RWPE2 (cell line): Measurements from ENCODE around the gene RSRC1.
"Not testable (repeated sequence)": the region's sequence is repeated elsewhere in the genome, so short reads cannot be mapped to it uniquely, and the experiment has no call there.

ENCODE experiments used
- ATAC-seq: fragments of 200-7000 bp; cut with Tn5 transposase; 3 replicates; pipeline ENCODE4 v1.9.1; 2021; ENCODE audit warnings: low read depth
- DNase-seq: peaks from one replicate; pipeline ENCODE4 v3.0.0-alpha.2; 2020; ENCODE audit warnings: low spot score
- H3K27ac ChIP-seq: fragments of 450-650 bp; 2 replicates; pipeline ENCODE4 v1.5.1; 2017; ENCODE audit warnings: mild to moderate bottlenecking; ENCODE audit not compliant: poor library complexity, severe bottlenecking
- H3K27me3 ChIP-seq: fragments of 250-450 bp; sonication (Bioruptor Pico); 2 replicates; pipeline ENCODE4 v1.5.1; 2021; ENCODE audit warnings: mild to moderate bottlenecking, moderate library complexity; ENCODE audit not compliant: insufficient read depth, poor library complexity, severe bottlenecking
- H3K36me3 ChIP-seq: fragments of 250-450 bp; sonication (Bioruptor Pico); 2 replicates; pipeline ENCODE4 v1.5.1; 2020; ENCODE audit warnings: low read depth, mild to moderate bottlenecking, moderate library complexity
- H3K4me1 ChIP-seq: fragments of 250-450 bp; sonication (Bioruptor Pico); 2 replicates; pipeline ENCODE4 v1.5.1; 2021; ENCODE audit warnings: mild to moderate bottlenecking, moderate library complexity; ENCODE audit not compliant: insufficient read depth, poor library complexity, severe bottlenecking
- H3K4me3 ChIP-seq: fragments of 250-450 bp; sonication (Bioruptor Pico); 2 replicates; pipeline ENCODE4 v1.5.1; 2021; ENCODE audit warnings: mild to moderate bottlenecking, moderate library complexity; ENCODE audit not compliant: severe bottlenecking
- H3K9me3 ChIP-seq: fragments of 250-450 bp; sonication (Bioruptor Pico); 2 replicates; pipeline ENCODE4 v1.5.1; 2021; ENCODE audit warnings: mild to moderate bottlenecking, moderate library complexity; ENCODE audit not compliant: severe bottlenecking
- TF ChIP-seq, protein P1 (sequence below): fragments of 450-650 bp; IDR thresholded peaks from one replicate; pipeline ENCODE4 v1.5.1; 2017; ENCODE audit warnings: mild to moderate bottlenecking, moderate library complexity; ENCODE audit not compliant: poor library complexity, severe bottlenecking

RSRC1 gene, protein sequence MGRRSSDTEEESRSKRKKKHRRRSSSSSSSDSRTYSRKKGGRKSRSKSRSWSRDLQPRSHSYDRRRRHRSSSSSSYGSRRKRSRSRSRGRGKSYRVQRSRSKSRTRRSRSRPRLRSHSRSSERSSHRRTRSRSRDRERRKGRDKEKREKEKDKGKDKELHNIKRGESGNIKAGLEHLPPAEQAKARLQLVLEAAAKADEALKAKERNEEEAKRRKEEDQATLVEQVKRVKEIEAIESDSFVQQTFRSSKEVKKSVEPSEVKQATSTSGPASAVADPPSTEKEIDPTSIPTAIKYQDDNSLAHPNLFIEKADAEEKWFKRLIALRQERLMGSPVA

GRCh38 chr3:158109804-158110657 lies at the start of gene RSRC1:
Gene RSRC1 (plus strand): TSS chr3:158110089. CDS start chr3:158122105, 12,016 bp downstream.
- peaks cover 3% of the 10 kb centered on the region for H3K4me1 ChIP-seq
- ATAC-seq = peak; percentile 81
- peak within 1 kb of the TSS; percentile 78 for H3K4me3 ChIP-seq
- H3K27ac ChIP-seq = peak within 1 kb of the TSS; percentile 32
- H3K27me3 ChIP-seq = peaks cover 43% of the 10 kb centered on the region
- TF ChIP-seq, protein P1, sequence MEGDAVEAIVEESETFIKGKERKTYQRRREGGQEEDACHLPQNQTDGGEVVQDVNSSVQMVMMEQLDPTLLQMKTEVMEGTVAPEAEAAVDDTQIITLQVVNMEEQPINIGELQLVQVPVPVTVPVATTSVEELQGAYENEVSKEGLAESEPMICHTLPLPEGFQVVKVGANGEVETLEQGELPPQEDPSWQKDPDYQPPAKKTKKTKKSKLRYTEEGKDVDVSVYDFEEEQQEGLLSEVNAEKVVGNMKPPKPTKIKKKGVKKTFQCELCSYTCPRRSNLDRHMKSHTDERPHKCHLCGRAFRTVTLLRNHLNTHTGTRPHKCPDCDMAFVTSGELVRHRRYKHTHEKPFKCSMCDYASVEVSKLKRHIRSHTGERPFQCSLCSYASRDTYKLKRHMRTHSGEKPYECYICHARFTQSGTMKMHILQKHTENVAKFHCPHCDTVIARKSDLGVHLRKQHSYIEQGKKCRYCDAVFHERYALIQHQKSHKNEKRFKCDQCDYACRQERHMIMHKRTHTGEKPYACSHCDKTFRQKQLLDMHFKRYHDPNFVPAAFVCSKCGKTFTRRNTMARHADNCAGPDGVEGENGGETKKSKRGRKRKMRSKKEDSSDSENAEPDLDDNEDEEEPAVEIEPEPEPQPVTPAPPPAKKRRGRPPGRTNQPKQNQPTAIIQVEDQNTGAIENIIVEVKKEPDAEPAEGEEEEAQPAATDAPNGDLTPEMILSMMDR = no peak
- DNase-seq = peak; percentile 87
- no peaks in the 10 kb centered on the region for H3K9me3 ChIP-seq
- H3K36me3 ChIP-seq = no peaks in the 10 kb centered on the region

GRCh38 chr3:158065574-158065973 lies 44.3 kb upstream of the RSRC1 start:
- H3K27me3 ChIP-seq = peaks cover 23% of the 10 kb centered on the region
- H3K27ac ChIP-seq, H3K4me1 ChIP-seq, ATAC-seq, DNase-seq, H3K36me3 ChIP-seq, H3K4me3 ChIP-seq, H3K9me3 ChIP-seq: not testable (repeated sequence)

- no peaks in the 10 kb centered on the region for H3K4me1 ChIP-seq
- no peak overlapping the region for H3K27ac ChIP-seq
- no peak overlapping the region for H3K4me3 ChIP-seq
- TF ChIP-seq, protein P1 = no peak
- ATAC-seq = no peak
- DNase-seq = no peak
- H3K36me3 ChIP-seq = no peaks in the 10 kb centered on the region
- no peaks in the 10 kb centered on the region for H3K9me3 ChIP-seq
- no peaks in the 10 kb centered on the region for H3K27me3 ChIP-seq
Measured at GRCh38 chr3:158072790-158073189, 37.1 kb upstream of the RSRC1 start.

- Histone ChIP-seq H3K4me1 (no peaks in the 10 kb centered on the region), H3K9me3 (no peaks in the 10 kb centered on the region), H3K27ac (no peak overlapping the region), H3K27me3 (peaks cover 7% of the 10 kb centered on the region), H3K4me3 (no peak overlapping the region), H3K36me3 (no peaks in the 10 kb centered on the region)
- TF ChIP-seq, protein P1 = no peak
- no peak for ATAC-seq
- no peak for DNase-seq
Measured at GRCh38 chr3:158074591-158074990, 35.3 kb upstream of the RSRC1 start.

DNA sequence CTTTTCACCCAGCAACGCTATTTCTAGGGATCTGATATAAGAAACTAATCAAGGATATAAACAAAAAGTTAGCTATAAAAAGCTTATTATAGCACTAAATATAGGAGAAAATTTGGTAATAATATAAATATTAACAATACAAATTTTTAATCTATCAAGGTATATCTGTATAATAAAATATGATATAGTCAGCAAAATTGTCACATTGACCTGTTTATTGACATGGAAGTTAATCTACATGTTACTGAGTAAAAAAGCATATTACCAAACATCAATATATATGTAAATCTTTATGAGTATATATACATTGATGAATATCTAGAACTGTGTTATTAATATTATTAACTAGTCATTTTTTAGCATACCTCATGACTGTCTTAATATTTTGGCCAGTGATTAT lies 30.3 kb upstream of the RSRC1 start:
- H3K36me3 ChIP-seq = no peaks in the 10 kb centered on the region
- no peak for DNase-seq
- no peak overlapping the region for H3K4me3 ChIP-seq
- TF ChIP-seq, protein P1 = no peak
- peaks cover 15% of the 10 kb centered on the region for H3K27me3 ChIP-seq
- no peaks in the 10 kb centered on the region for H3K9me3 ChIP-seq
- H3K4me1 ChIP-seq = no peaks in the 10 kb centered on the region
- H3K27ac ChIP-seq = no peak overlapping the region
- ATAC-seq = no peak
